Renal pelvis (tissue), 4 donors: Measurements from ENCODE around the gene TBC1D22A. TPM values are rescaled to one million over a fixed set of nuclear protein-coding genes. Genes with fewer than 3 reads are reported as not detected.
A peak's percentile ranks its signal among the peaks of the same experiment; 100 is the strongest.
"Not testable (repeated sequence)": the region's sequence is repeated elsewhere in the genome, so short reads cannot be mapped to it uniquely, and the experiment has no call there.

Experiments
- DNase-seq: peaks from one replicate; pipeline ENCODE4 v3.0.0-alpha.2; 2013
- polyA plus RNA-seq, 3 donors: library from polyadenylated mRNA; unstranded; fragments of 120-200 nt; gene quantifications; one replicate each; pipeline ENCODE4 v1.2.1, GENCODE V29; 2013; ENCODE audit not compliant: insufficient read length in 3 of 3

TBC1D22A gene
- polyA plus RNA-seq, 3 donors: 16.9 to 19.2 (median 19.1) TPM

- DNase-seq: no peak
Measured at GRCh38 chr22:47164514-47165337, 402.3 kb downstream of the TBC1D22A start.

GRCh38 chr22:47165338-47166032, 403.0 kb downstream of the TBC1D22A start:
- no peak for DNase-seq

GRCh38 chr22:47166033-47166404, 403.6 kb downstream of the TBC1D22A start:
- no peak for DNase-seq

GRCh38 chr22:47166446-47167016, 404.1 kb downstream of the TBC1D22A start:
- no peak for DNase-seq

GRCh38 chr22:47167056-47167455, 404.6 kb downstream of the TBC1D22A start:
- DNase-seq: no peak

- not testable (repeated sequence) for DNase-seq
Measured at GRCh38 chr22:47167921-47168320, 405.5 kb downstream of the TBC1D22A start.

- no peak for DNase-seq
Measured at GRCh38 chr22:47168441-47168840, 406.0 kb downstream of the TBC1D22A start.

- DNase-seq: no peak
Measured at GRCh38 chr22:47168900-47169800, 406.7 kb downstream of the TBC1D22A start.

- no peak for DNase-seq
Measured at GRCh38 chr22:47169801-47170140, 407.3 kb downstream of the TBC1D22A start.

- DNase-seq: not testable (repeated sequence)
Measured at GRCh38 chr22:47170511-47171440, 408.3 kb downstream of the TBC1D22A start.

GRCh38 chr22:47171441-47172221, 409.2 kb downstream of the TBC1D22A start:
- no peak for DNase-seq

- DNase-seq: no peak
Measured at GRCh38 chr22:47172771-47173534, 410.5 kb downstream of the TBC1D22A start.

GRCh38 chr22:47173535-47174021, 411.1 kb downstream of the TBC1D22A start:
- no peak for DNase-seq

- no peak for DNase-seq
Measured at GRCh38 chr22:47174096-47174495, 411.6 kb downstream of the TBC1D22A start.

GRCh38 chr22:47174671-47175112, 412.2 kb downstream of the TBC1D22A start:
- no peak for DNase-seq

- peak; percentile 72 for DNase-seq
Measured at GRCh38 chr22:47175151-47176025, 412.9 kb downstream of the TBC1D22A start.

- DNase-seq: no peak
Measured at GRCh38 chr22:47176026-47176389, 413.6 kb downstream of the TBC1D22A start.
